ENCODE data around the gene NME4.

- no peak for TF ChIP-seq CTCF (IDR thresholded peaks at IDR 0.05; ENCODE audit: low read depth, low read length)
- no peak for TF ChIP-seq EZH2phosphoT487 (IDR thresholded peaks at IDR 0.05; ENCODE audit: low read depth)
Measured at GRCh38 chr16:399340-400019, 2.5 kb downstream of the NME4 start.
